Measurements from ENCODE around the gene PDLIM3.

PDLIM3 gene

GRCh38 chr4:185534866-185535611 is at the start of gene PDLIM3:
PDLIM3 (minus strand) TSS chr4:185535507; CDS start chr4:185535434, 73 bp downstream.
- peak; percentile 17; the same call in 1 of the 2 replicates for TF ChIP-seq CTCF (conservative IDR thresholded peaks at IDR 0.05)
- H3K27ac ChIP-seq, result peak within 1 kb of the TSS; percentile 75

DNA sequence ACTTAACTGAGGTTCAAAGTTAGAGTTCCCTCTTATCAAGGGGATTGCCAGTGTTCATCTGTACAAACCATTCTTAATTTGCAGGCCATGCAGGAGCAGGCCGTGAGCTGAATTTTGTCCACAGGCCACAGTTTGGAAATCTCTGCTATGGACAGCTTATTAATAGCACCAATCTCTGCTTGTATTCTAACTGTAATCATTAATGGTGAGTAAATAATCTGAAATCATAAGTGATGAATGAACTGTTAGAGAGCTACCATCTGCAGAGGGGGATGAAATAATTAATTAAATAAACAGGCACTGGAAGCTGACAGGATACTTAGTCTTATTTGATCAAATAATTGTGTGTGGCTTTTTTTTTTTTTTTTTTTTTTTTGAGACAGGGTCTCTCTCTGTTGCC is 48.5 kb upstream of the PDLIM3 start:
- H3K27ac ChIP-seq, result no peak overlapping the region
- no peak for TF ChIP-seq CTCF (conservative IDR thresholded peaks at IDR 0.05)

DNA sequence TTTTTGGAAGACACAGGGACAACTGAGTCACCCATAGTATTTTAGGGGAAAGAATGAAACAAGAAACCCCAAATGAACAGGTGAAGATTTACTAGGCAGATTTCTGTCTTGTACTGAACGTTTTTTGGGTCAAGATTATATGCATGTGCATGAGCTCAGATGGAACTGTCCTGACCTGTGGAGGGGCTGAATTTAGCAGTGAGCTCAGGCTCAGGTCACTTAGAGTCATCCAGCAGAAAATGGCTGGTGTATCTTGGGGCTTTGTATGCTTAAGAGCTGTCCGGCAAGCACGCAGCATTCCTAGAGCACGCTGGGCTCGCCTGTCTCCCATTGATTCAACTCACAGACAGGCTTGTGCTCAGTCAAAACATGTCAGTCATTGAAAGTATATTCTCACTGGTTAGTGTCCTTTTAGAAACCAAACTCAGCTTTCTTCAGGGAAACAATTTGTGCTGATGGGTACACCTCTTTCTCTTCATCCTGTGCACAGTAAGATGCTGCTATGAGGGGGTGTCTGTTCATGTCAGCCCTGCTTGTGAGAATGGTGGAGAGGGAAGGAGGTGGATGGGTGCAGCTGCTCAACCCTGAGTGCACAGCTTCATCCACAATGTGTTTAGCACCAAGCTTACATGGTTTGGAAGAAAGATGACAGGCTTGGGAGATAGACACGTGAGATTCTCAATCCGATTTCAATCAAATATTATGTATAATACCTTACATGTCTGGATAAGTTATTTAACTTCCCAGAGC is 47.5 kb upstream of the PDLIM3 start:
- no peak overlapping the region for H3K27ac ChIP-seq
- TF ChIP-seq CTCF (conservative IDR thresholded peaks at IDR 0.05), result no peak

- no peak overlapping the region for H3K27ac ChIP-seq
- no peak for TF ChIP-seq CTCF (conservative IDR thresholded peaks at IDR 0.05)
These were observed 45.4 kb upstream of the PDLIM3 start for GRCh38 chr4:185580699-185581098.

DNA sequence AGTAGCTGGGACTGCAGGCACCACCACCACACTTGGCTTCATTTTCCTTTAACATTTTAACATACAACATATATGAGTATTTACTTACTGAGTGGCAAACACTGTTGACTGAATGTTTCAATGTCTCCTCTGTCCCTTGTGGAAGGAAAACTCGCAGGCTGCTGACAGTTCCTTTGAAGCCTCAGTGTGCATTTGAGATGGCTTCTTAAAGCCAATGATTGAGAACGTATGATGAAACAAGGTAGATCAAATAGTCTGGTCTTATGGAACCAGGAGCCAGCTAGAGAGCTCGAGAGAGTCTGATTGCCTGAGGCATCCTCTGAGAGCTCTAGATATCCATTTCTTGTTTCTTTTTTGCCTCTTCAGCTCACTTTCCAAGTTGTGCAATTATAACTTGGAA is 43.0 kb upstream of the PDLIM3 start:
- TF ChIP-seq CTCF (conservative IDR thresholded peaks at IDR 0.05), result no peak
- H3K27ac ChIP-seq, result no peak overlapping the region

- no peak for TF ChIP-seq CTCF (conservative IDR thresholded peaks at IDR 0.05)
- peak overlapping the region; percentile 68 for H3K27ac ChIP-seq
These were observed 41.9 kb upstream of the PDLIM3 start for GRCh38 chr4:185576962-185577950.
